Measurements from ENCODE around the gene HTATIP2. TPM values are rescaled to one million over a fixed set of nuclear protein-coding genes. Genes with fewer than 3 reads are reported as not detected.

The HTATIP2 gene
- total and polyA plus RNA-seq, 8 donors = 31.2 to 86.0 (median 48.3) TPM

DNA sequence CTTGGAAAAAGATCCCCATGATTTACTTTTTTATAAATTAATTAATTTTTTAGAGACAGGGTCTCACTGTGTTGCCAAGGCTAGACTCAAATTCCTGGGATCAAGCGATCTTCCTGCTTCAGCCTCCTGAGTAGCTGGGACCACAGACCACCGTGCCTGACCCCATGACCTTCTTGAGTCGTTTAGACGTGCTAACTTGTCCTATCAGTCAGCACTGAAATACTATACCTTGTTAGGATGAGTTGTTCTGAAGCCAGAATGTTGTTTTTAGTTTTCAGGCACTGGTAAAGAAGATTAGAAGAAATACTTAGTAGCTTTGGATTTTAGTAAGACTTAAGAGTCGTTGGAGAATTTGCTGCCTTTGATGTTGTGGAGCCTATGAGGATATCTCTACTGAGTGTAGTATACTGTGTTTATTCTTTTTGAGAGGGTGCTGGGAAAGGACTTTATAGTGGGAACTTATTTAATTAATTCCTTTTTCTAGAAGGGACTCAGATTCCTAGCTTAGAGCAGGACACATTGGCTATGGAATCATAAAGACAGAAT, 8.6 kb downstream of the HTATIP2 start:
- Histone ChIP-seq H3K4me3 (no peak overlapping the region), H3K4me1 (peaks cover 1 to 28% (median 6%) of the 10 kb centered on the region in 4 donors), H3K9me3 (no peaks in the 10 kb centered on the region), H3K36me3 (peaks cover 9 to 62% (median 35%) of the 10 kb centered on the region in 4 donors), H3K27ac (no peak overlapping the region), H3K27me3 (no peaks in the 10 kb centered on the region)
- intact Hi-C loops (cut with DNase I; ENCODE audit: low total_unique reads) = no loop called here
- 67 to 80% (median 78%) methylated on average over 5 of the region's 5 CpGs for WGBS, 5 donors
- no peak for TF ChIP-seq POLR2A (IDR thresholded peaks at IDR 0.05)
- DNase-seq = no peak

DNA sequence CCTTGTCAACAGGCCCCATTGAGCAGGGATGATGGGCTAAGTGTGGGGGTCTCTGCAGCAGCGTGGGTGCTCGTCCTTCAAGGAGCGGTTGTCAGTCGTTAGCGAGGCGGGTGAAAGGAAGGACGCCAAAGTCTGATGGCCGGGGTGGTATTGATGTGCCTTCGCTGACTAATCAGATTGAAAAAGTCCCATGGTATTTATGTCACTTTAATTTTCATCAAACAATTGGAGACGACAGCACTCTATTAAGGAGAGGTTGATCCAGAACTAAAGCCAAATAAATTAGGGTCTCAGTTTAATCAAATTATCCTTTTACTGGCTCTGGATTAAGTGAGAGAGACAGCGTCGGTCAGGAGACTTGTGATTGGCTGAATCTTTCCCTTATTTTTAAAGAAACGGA, 9.6 kb downstream of the HTATIP2 start:
- Histone ChIP-seq H3K4me3 (no peak overlapping the region), H3K4me1 (peaks cover 0 to 19% (median 0%) of the 10 kb centered on the region in 4 donors), H3K27me3 (no peaks in the 10 kb centered on the region), H3K27ac (no peak overlapping the region), H3K9me3 (no peaks in the 10 kb centered on the region), H3K36me3 (peaks cover 9 to 71% (median 44%) of the 10 kb centered on the region in 4 donors)
- no peak for DNase-seq
- intact Hi-C loops (cut with DNase I; ENCODE audit: low total_unique reads) = no loop called here
- 89 to 96% (median 94%) methylated on average over 13 of the region's 13 CpGs for WGBS, 5 donors
- TF ChIP-seq EP300 (IDR thresholded peaks at IDR 0.05) (no peak), POLR2AphosphoS5 (IDR thresholded peaks at IDR 0.05) (no peak), POLR2A (IDR thresholded peaks at IDR 0.05) (no peak)
- TF ChIP-seq, protein P1, sequence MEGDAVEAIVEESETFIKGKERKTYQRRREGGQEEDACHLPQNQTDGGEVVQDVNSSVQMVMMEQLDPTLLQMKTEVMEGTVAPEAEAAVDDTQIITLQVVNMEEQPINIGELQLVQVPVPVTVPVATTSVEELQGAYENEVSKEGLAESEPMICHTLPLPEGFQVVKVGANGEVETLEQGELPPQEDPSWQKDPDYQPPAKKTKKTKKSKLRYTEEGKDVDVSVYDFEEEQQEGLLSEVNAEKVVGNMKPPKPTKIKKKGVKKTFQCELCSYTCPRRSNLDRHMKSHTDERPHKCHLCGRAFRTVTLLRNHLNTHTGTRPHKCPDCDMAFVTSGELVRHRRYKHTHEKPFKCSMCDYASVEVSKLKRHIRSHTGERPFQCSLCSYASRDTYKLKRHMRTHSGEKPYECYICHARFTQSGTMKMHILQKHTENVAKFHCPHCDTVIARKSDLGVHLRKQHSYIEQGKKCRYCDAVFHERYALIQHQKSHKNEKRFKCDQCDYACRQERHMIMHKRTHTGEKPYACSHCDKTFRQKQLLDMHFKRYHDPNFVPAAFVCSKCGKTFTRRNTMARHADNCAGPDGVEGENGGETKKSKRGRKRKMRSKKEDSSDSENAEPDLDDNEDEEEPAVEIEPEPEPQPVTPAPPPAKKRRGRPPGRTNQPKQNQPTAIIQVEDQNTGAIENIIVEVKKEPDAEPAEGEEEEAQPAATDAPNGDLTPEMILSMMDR (IDR thresholded peaks at IDR 0.05) = no peak

DNA sequence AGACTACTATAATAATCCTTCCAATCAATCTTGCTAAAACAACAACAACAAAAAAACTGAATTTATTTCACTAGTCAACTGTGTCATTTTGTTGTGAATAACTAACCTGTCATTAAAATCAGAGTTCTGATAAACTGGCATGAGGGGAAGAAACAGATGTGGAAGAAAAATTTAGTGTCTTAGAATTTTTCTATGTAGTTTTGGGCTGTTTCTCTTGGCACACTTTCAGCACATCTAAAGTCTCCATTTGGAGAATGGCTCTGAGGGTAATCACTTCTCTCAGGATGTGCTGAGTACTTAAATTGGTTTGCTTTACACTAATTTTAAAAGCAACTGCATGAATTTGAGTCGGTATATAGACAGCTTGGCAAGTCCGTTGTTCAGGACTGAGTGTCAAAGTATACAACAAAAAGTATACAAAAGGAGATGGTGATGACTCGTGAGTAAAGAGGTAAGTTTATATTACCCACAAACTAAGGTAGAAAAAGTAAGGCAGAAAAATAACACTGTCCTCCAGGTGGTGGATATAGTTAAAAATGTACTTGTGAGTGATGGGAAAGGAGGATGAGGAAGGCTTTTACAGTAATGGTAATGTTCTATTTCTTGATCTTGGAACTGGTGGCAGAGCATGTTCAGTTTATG, 10.2 kb downstream of the HTATIP2 start:
- Histone ChIP-seq H3K36me3 (peaks cover 9 to 73% (median 47%) of the 10 kb centered on the region in 4 donors), H3K27ac (no peak overlapping the region), H3K9me3 (no peaks in the 10 kb centered on the region), H3K4me1 (peaks cover 0 to 14% (median 0%) of the 10 kb centered on the region in 4 donors), H3K27me3 (no peaks in the 10 kb centered on the region), H3K4me3 (no peak overlapping the region)
- no peak for TF ChIP-seq POLR2AphosphoS5 (IDR thresholded peaks at IDR 0.05)
- no peak for TF ChIP-seq EP300 (IDR thresholded peaks at IDR 0.05)
- TF ChIP-seq, protein P1 (IDR thresholded peaks at IDR 0.05) = no peak
- TF ChIP-seq POLR2A (IDR thresholded peaks at IDR 0.05) = no peak
- WGBS, 5 donors = 77 to 82% (median 79%) methylated on average over 3 of the region's 3 CpGs
- intact Hi-C loops (cut with DNase I; ENCODE audit: low total_unique reads) = no loop called here
- no peak for DNase-seq

DNA sequence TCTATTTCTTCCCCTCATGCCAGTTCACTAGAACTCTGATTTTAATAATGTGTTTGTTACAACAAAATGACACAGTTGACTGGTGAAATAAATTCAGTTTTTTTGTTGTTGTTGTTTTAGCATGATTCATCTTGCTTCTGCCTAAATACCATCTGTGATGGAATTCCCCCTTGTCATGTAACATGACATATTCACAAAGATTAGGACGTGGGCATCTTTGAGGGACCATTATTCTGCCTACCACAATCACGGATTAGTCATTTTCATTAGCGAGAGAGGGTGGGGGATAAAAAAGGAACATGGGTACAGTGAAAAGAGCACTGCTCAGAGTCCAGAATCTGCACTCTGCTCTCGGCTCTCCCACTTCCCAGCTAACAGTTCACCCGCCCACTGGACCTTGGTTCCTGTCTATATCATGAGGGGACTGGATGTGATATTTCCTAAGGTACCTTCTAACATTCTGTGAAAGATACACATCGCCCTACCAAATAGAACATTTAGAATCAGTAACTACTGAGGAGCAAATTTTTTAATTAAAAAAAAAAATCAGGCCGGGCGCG, 11.3 kb downstream of the HTATIP2 start:
- H3K27ac ChIP-seq = no peak overlapping the region
- no peaks in the 10 kb centered on the region for H3K9me3 ChIP-seq
- H3K36me3 ChIP-seq = peaks cover 9 to 78% (median 57%) of the 10 kb centered on the region in 4 donors
- H3K27me3 ChIP-seq = no peaks in the 10 kb centered on the region
- WGBS, 5 donors = 88 to 94% (median 92%) methylated on average over 9 of the region's 9 CpGs
- intact Hi-C loops (cut with DNase I; ENCODE audit: low total_unique reads) = no loop called here
- no peak for DNase-seq
- H3K4me1 ChIP-seq = peaks cover 0 to 2% (median 0%) of the 10 kb centered on the region in 4 donors
- TF ChIP-seq POLR2A (IDR thresholded peaks at IDR 0.05) (no peak), EP300 (IDR thresholded peaks at IDR 0.05) (no peak), POLR2AphosphoS5 (IDR thresholded peaks at IDR 0.05) (no peak)
- TF ChIP-seq, protein P1 (IDR thresholded peaks at IDR 0.05) = no peak
- H3K4me3 ChIP-seq = no peak overlapping the region

Measured in stomach (tissue), 9 donors.